ENCODE results near the gene SSRP1.

The SSRP1 gene

GRCh38 chr11:57311109-57311936 is 24.4 kb downstream of the SSRP1 start:
- no peak overlapping the region for H2AFZ ChIP-seq (ENCODE audit: low read depth, low read length)
- peak overlapping the region; percentile 79 for H3K27ac ChIP-seq (ENCODE audit: low read length, poor library complexity, severe bottlenecking)
- WGBS: under 1% methylated on average over 31 of the region's 31 CpGs
- no peaks in the 10 kb centered on the region for H3K9me3 ChIP-seq (ENCODE audit: control insufficient read depth, low read length)
- peak overlapping the region; percentile 39 for H2BK5ac ChIP-seq (ENCODE audit: low read depth, low read length, poor library complexity, severe bottlenecking)
- H3K9ac ChIP-seq (ENCODE audit: low read length): peak overlapping the region; percentile 85
- peaks cover 55% of the 10 kb centered on the region for H3K79me1 ChIP-seq (replicated peaks; ENCODE audit: low read length, poor library complexity, severe bottlenecking)
- peak overlapping the region; percentile 50 to 82 for H3K18ac ChIP-seq (ENCODE audit: low read depth in 1 of 2, low read length in 2 of 2)
- H2BK15ac ChIP-seq (ENCODE audit: low read depth, poor library complexity, severe bottlenecking): peak overlapping the region; percentile 41
- H2BK120ac ChIP-seq (ENCODE audit: low read depth, low read length): no peak overlapping the region
- H3K14ac ChIP-seq (ENCODE audit: low read length in 2 of 2): no peak overlapping the region
- H3K4ac ChIP-seq (ENCODE audit: low read depth in 1 of 2, low read length in 2 of 2): peak overlapping the region in 1 of 2 experiments; percentile 20
- peak overlapping the region in 1 of 2 experiments; percentile 18 for H2BK12ac ChIP-seq (ENCODE audit: low read length in 2 of 2)
- no peaks in the 10 kb centered on the region for H3K27me3 ChIP-seq (ENCODE audit: control insufficient read depth in 1 of 2, insufficient read depth in 1 of 2, low read length in 2 of 2)
- H3K4me1 ChIP-seq (ENCODE audit: control insufficient read depth, insufficient read depth, low read depth, low read length): peaks cover 63% of the 10 kb centered on the region
- H3K4me3 ChIP-seq (ENCODE audit: insufficient read depth in 1 of 2, low read depth in 1 of 2, low read length in 2 of 2): peak overlapping the region; percentile 59 to 67
- H3K4me2 ChIP-seq (ENCODE audit: low read length, poor library complexity, severe bottlenecking): peak overlapping the region; percentile 71
- H4K91ac ChIP-seq (ENCODE audit: low read length): no peak overlapping the region
- H2AK5ac ChIP-seq (ENCODE audit: low read length, severe bottlenecking): peak overlapping the region; percentile 14
- no peak overlapping the region for H3K23ac ChIP-seq (ENCODE audit: low read length in 2 of 2)
- peak; percentile 97 for DNase-seq
- peaks cover 69 to 86% of the 10 kb centered on the region in 2 experiments for H3K36me3 ChIP-seq (ENCODE audit: control insufficient read depth in 1 of 2, insufficient read depth in 2 of 2, low read depth in 1 of 2, low read length in 2 of 2)
- H4K8ac ChIP-seq (ENCODE audit: low read length): no peak overlapping the region

- Histone ChIP-seq H3K36me3 (ENCODE audit: control insufficient read depth in 1 of 2, insufficient read depth in 2 of 2, low read depth in 1 of 2, low read length in 2 of 2) (peaks cover 66 to 82% of the 10 kb centered on the region in 2 experiments), H3K27me3 (ENCODE audit: control insufficient read depth in 1 of 2, insufficient read depth in 1 of 2, low read length in 2 of 2) (no peaks in the 10 kb centered on the region), H3K4ac (ENCODE audit: low read depth in 1 of 2, low read length in 2 of 2) (peak overlapping the region in 1 of 2 experiments; percentile 20), H4K91ac (ENCODE audit: low read length) (no peak overlapping the region), H3K79me1 (replicated peaks; ENCODE audit: low read length, poor library complexity, severe bottlenecking) (peaks cover 56% of the 10 kb centered on the region), H2BK120ac (ENCODE audit: low read depth, low read length) (no peak overlapping the region), H3K9ac (ENCODE audit: low read length) (peak overlapping the region; percentile 85), H3K4me3 (ENCODE audit: insufficient read depth in 1 of 2, low read depth in 1 of 2, low read length in 2 of 2) (peak overlapping the region; percentile 59 to 67), H3K4me1 (ENCODE audit: control insufficient read depth, insufficient read depth, low read depth, low read length) (peaks cover 61% of the 10 kb centered on the region), H3K27ac (ENCODE audit: low read length, poor library complexity, severe bottlenecking) (peak overlapping the region; percentile 79), H3K23ac (ENCODE audit: low read length in 2 of 2) (no peak overlapping the region), H2BK12ac (ENCODE audit: low read length in 2 of 2) (peak overlapping the region in 1 of 2 experiments; percentile 82), H4K8ac (ENCODE audit: low read length) (no peak overlapping the region), H2BK5ac (ENCODE audit: low read depth, low read length, poor library complexity, severe bottlenecking) (peak overlapping the region; percentile 39), H2BK15ac (ENCODE audit: low read depth, poor library complexity, severe bottlenecking) (peak overlapping the region; percentile 41), H2AFZ (ENCODE audit: low read depth, low read length) (no peak overlapping the region), H3K9me3 (ENCODE audit: control insufficient read depth, low read length) (no peaks in the 10 kb centered on the region), H3K14ac (ENCODE audit: low read length in 2 of 2) (no peak overlapping the region), H3K18ac (ENCODE audit: low read depth in 1 of 2, low read length in 2 of 2) (peak overlapping the region; percentile 22 to 23), H3K4me2 (ENCODE audit: low read length, poor library complexity, severe bottlenecking) (peak overlapping the region; percentile 71), H2AK5ac (ENCODE audit: low read length, severe bottlenecking) (peak overlapping the region; percentile 14)
- DNase-seq: no peak
- 55% methylated on average over 6 of the region's 6 CpGs for WGBS
These were observed 25.0 kb downstream of the SSRP1 start for GRCh38 chr11:57310630-57311086.

GRCh38 chr11:57310091-57310490 is 25.6 kb downstream of the SSRP1 start:
- Histone ChIP-seq H3K4me2 (ENCODE audit: low read length, poor library complexity, severe bottlenecking) (no peak overlapping the region), H3K23ac (ENCODE audit: low read length in 2 of 2) (no peak overlapping the region), H3K18ac (ENCODE audit: low read depth in 1 of 2, low read length in 2 of 2) (no peak overlapping the region), H2BK5ac (ENCODE audit: low read depth, low read length, poor library complexity, severe bottlenecking) (no peak overlapping the region), H4K91ac (ENCODE audit: low read length) (no peak overlapping the region), H3K27me3 (ENCODE audit: control insufficient read depth in 1 of 2, insufficient read depth in 1 of 2, low read length in 2 of 2) (no peaks in the 10 kb centered on the region), H2BK120ac (ENCODE audit: low read depth, low read length) (no peak overlapping the region), H3K9me3 (ENCODE audit: control insufficient read depth, low read length) (no peaks in the 10 kb centered on the region), H2AFZ (ENCODE audit: low read depth, low read length) (no peak overlapping the region), H2AK5ac (ENCODE audit: low read length, severe bottlenecking) (peak overlapping the region; percentile 10), H3K36me3 (ENCODE audit: control insufficient read depth in 1 of 2, insufficient read depth in 2 of 2, low read depth in 1 of 2, low read length in 2 of 2) (peaks cover 67 to 82% of the 10 kb centered on the region in 2 experiments), H3K27ac (ENCODE audit: low read length, poor library complexity, severe bottlenecking) (no peak overlapping the region), H3K4me3 (ENCODE audit: insufficient read depth in 1 of 2, low read depth in 1 of 2, low read length in 2 of 2) (peak overlapping the region in 1 of 2 experiments; percentile 67), H4K8ac (ENCODE audit: low read length) (no peak overlapping the region), H3K79me1 (replicated peaks; ENCODE audit: low read length, poor library complexity, severe bottlenecking) (peaks cover 61% of the 10 kb centered on the region), H3K9ac (ENCODE audit: low read length) (peak overlapping the region; percentile 85), H3K4me1 (ENCODE audit: control insufficient read depth, insufficient read depth, low read depth, low read length) (peaks cover 58% of the 10 kb centered on the region), H2BK15ac (ENCODE audit: low read depth, poor library complexity, severe bottlenecking) (no peak overlapping the region), H3K14ac (ENCODE audit: low read length in 2 of 2) (peak overlapping the region in 1 of 2 experiments; percentile 5), H2BK12ac (ENCODE audit: low read length in 2 of 2) (no peak overlapping the region), H3K4ac (ENCODE audit: low read depth in 1 of 2, low read length in 2 of 2) (peak overlapping the region in 1 of 2 experiments; percentile 10)
- WGBS: 94% methylated on average over 6 of the region's 6 CpGs
- DNase-seq: no peak
